ENCODE measurements around the gene GLIS1. TPM values are rescaled to one million over a fixed set of nuclear protein-coding genes. Genes with fewer than 3 reads are reported as not detected.

Gene GLIS1
- total RNA-seq, 1 experiment from 2014 or later, result not detected

DNA sequence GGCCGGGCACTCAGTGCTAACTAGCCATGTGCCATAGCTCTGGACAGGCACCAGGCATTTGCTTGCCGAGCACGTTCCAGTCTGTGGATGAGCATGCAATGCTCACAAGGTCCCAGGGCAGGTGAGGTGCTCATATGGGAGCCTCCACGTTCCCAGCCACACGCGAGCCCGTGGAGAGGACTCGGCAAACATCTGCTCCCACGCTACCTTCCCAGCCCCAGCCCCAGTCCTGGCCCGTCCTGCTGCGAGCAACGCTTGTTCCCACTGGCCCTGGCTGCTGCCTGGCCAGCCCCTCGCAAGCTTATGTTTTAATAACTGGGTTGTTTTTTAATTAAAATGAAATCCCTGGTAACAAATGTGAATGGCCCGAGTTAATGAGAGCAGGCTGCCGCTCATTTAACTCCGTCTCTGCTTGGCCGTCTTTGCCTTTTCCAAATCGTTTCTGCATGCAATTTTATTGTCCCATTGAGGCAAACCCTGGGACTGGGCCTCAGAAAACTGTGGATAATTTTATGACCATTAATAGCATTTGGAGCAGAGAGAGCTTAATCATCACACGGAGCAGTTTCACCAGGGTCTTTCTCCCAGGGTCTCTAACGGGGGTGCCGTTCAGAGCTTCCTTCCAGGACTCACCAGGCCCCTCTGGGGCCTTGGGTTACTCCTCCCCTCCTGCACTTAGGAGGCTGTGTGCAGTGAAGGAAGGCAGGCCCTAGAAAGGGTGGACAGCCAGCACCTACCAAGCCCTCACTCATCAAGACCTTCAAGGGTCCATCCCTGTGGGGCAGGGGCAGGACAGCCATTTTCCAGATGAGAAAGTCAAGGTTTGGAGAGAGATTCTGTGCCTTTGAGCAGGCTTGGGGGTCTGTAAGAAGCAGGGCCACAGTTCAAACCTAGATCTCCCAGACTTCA lies 136.8 kb downstream of the GLIS1 start:
- ChIA-PET CTCF (no interaction called here), POLR2A (ENCODE audit: unreplicated experiment) (interaction anchor here (0.6 kb wide), 1 partner anchor 26 kb away, joined by 3 read pairs; no protein-coding TSS in a partner anchor)
- Histone ChIP-seq H3K79me2 (ENCODE audit: low read depth) (no peaks in the 10 kb centered on the region), H4K20me1 (ENCODE audit: insufficient read depth) (no peaks in the 10 kb centered on the region), H3K9me3 (ENCODE audit: insufficient read depth, low read depth) (no peaks in the 10 kb centered on the region), H3K36me3 (ENCODE audit: low read depth) (no peaks in the 10 kb centered on the region), H3F3A (ENCODE audit: insufficient read depth, low read depth) (no peaks in the 10 kb centered on the region), H2AFZ (no peak overlapping the region), H3K4me3 (no peak overlapping the region), H3K4me1 (replicated peaks; ENCODE audit: insufficient read depth) (no peaks in the 10 kb centered on the region), H3K4me2 (no peak overlapping the region), H3K9me2 (ENCODE audit: insufficient read depth) (no peaks in the 10 kb centered on the region), H3K27ac (no peak overlapping the region), H3K27me3 (ENCODE audit: insufficient read depth, low read depth) (no peaks in the 10 kb centered on the region; the same call in 1 of the 2 replicates)
- intact Hi-C loops (cut with micrococcal nuclease; ENCODE audit: unreplicated experiment), result no loop called here
- DNase-seq, result no peak
- BruUV-seq (replicated peaks), result no TSS peak
- no peak for TF ChIP-seq EZH2 (IDR thresholded peaks at IDR 0.05; ENCODE audit: low read depth)
- TF ChIP-seq, protein P1, sequence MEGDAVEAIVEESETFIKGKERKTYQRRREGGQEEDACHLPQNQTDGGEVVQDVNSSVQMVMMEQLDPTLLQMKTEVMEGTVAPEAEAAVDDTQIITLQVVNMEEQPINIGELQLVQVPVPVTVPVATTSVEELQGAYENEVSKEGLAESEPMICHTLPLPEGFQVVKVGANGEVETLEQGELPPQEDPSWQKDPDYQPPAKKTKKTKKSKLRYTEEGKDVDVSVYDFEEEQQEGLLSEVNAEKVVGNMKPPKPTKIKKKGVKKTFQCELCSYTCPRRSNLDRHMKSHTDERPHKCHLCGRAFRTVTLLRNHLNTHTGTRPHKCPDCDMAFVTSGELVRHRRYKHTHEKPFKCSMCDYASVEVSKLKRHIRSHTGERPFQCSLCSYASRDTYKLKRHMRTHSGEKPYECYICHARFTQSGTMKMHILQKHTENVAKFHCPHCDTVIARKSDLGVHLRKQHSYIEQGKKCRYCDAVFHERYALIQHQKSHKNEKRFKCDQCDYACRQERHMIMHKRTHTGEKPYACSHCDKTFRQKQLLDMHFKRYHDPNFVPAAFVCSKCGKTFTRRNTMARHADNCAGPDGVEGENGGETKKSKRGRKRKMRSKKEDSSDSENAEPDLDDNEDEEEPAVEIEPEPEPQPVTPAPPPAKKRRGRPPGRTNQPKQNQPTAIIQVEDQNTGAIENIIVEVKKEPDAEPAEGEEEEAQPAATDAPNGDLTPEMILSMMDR (conservative IDR thresholded peaks at IDR 0.05), result no peak

DNA sequence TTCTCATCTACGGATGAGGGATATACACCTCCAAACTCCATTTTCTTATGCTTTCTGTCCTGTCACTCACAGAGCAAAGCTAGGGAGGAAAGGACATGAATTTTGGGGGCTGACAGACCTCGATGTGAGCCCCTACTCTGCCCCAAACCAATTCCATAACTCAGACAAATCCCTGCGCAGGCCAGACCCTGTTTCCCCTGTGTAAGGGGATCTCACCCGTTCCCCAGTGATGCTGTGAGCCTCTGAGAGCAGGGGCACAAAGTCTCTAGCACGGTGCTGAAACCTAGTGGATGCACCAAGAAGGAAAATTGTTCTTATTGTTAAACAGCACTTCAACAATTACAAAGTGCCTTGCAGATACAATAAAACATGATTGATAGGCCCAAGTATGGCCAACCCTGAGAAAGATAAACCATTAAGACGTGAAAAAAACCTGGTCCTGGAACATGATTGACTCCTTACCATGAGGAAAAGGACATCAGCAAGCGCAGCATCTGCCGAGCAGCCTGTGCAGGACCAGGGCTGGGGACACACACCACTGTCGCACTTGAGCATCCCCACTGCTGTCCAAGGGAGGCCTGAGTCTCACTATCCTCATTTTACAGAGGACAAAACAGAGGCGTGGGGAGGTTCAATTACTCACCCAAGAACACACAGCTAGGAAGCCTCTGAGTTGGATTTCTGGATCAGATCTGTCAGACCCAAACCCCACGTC lies 137.8 kb downstream of the GLIS1 start:
- H3K36me3 ChIP-seq (ENCODE audit: low read depth), result no peaks in the 10 kb centered on the region
- TF ChIP-seq, protein P1 (conservative IDR thresholded peaks at IDR 0.05), result no peak
- H3F3A ChIP-seq (ENCODE audit: insufficient read depth, low read depth), result no peaks in the 10 kb centered on the region
- intact Hi-C loops (cut with micrococcal nuclease; ENCODE audit: unreplicated experiment), result no loop called here
- no peak overlapping the region for H2AFZ ChIP-seq
- H3K9me2 ChIP-seq (ENCODE audit: insufficient read depth), result no peaks in the 10 kb centered on the region
- CTCF ChIA-PET, result no interaction called here
- BruUV-seq (replicated peaks), result no TSS peak
- no peaks in the 10 kb centered on the region; the same call in 1 of the 2 replicates for H3K27me3 ChIP-seq (ENCODE audit: insufficient read depth, low read depth)
- no peak overlapping the region for H3K4me3 ChIP-seq
- no peak overlapping the region for H3K4me2 ChIP-seq
- no peaks in the 10 kb centered on the region for H3K79me2 ChIP-seq (ENCODE audit: low read depth)
- H3K4me1 ChIP-seq (replicated peaks; ENCODE audit: insufficient read depth), result no peaks in the 10 kb centered on the region
- H3K9me3 ChIP-seq (ENCODE audit: insufficient read depth, low read depth), result no peaks in the 10 kb centered on the region
- POLR2A ChIA-PET (ENCODE audit: unreplicated experiment), result no interaction called here
- H3K27ac ChIP-seq, result no peak overlapping the region
- H4K20me1 ChIP-seq (ENCODE audit: insufficient read depth), result no peaks in the 10 kb centered on the region
- DNase-seq, result no peak

DNA sequence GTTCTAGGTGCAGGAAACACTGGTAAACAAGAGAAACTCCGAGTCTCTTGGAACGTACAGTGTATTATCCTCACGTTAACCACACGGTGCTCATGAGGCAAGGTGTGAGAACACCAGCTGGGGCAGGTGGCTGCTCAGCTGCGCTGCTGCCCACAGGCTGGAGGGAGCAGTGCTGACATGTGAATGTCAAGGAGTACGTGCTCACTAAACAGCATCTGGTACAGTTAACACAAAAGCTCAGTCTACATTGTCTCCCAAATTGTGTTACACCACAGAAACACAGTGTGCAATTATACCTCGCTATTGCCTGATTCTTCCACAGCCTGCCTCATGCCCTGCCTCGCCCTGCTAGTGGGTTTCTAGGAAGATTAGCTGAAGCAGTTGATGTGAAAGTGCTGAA lies 138.4 kb downstream of the GLIS1 start:
- no peaks in the 10 kb centered on the region for H3K9me3 ChIP-seq (ENCODE audit: insufficient read depth, low read depth)
- no peak overlapping the region for H3K4me2 ChIP-seq
- no peaks in the 10 kb centered on the region; the same call in 1 of the 2 replicates for H3K27me3 ChIP-seq (ENCODE audit: insufficient read depth, low read depth)
- H3K27ac ChIP-seq, result no peak overlapping the region
- H3K79me2 ChIP-seq (ENCODE audit: low read depth), result no peaks in the 10 kb centered on the region
- no peaks in the 10 kb centered on the region for H4K20me1 ChIP-seq (ENCODE audit: insufficient read depth)
- no peaks in the 10 kb centered on the region for H3K9me2 ChIP-seq (ENCODE audit: insufficient read depth)
- no peak for TF ChIP-seq EZH2 (IDR thresholded peaks at IDR 0.05; ENCODE audit: low read depth)
- TF ChIP-seq, protein P1 (conservative IDR thresholded peaks at IDR 0.05), result no peak
- H3K4me1 ChIP-seq (replicated peaks; ENCODE audit: insufficient read depth), result no peaks in the 10 kb centered on the region
- H3K36me3 ChIP-seq (ENCODE audit: low read depth), result no peaks in the 10 kb centered on the region
- no peaks in the 10 kb centered on the region for H3F3A ChIP-seq (ENCODE audit: insufficient read depth, low read depth)
- no peak overlapping the region for H3K4me3 ChIP-seq
- DNase-seq, result no peak
- ChIA-PET POLR2A (ENCODE audit: unreplicated experiment) (no interaction called here), CTCF (no interaction called here)
- BruUV-seq (replicated peaks), result no TSS peak
- intact Hi-C loops (cut with micrococcal nuclease; ENCODE audit: unreplicated experiment), result no loop called here
- H2AFZ ChIP-seq, result no peak overlapping the region

Measured in PC-9 (cell line).